Measurements from ENCODE around the gene CAMK1G. TPM values are rescaled to one million over a fixed set of nuclear protein-coding genes. Genes with fewer than 3 reads are reported as not detected.

CAMK1G gene
- total RNA-seq, 2 donors from 2014 or later: 0.55 to 2.1 TPM

- no peak overlapping the region for H3K27ac Mint-ChIP-seq
- TF ChIP-seq CTCF (conservative IDR thresholded peaks at IDR 0.05): no peak
Measured at GRCh38 chr1:209547626-209548025, 35.9 kb upstream of the CAMK1G start.

GRCh38 chr1:209549443-209550205 lies 33.9 kb upstream of the CAMK1G start:
- peak overlapping the region; percentile 5 for H3K4me3 Mint-ChIP-seq
- Histone ChIP-seq H3K4me3 (ENCODE audit: low read length) (no peak overlapping the region), H3K9ac (ENCODE audit: extremely low read depth, low read length, poor library complexity, severe bottlenecking) (no peak overlapping the region), H3K9me3 (ENCODE audit: control insufficient read depth, low read length) (no peaks in the 10 kb centered on the region), H3K27ac (ENCODE audit: low read depth, low read length) (no peak overlapping the region), H3K27me3 (ENCODE audit: control insufficient read depth, insufficient read depth, low read length, poor library complexity, severe bottlenecking) (no peaks in the 10 kb centered on the region), H3K4me1 (ENCODE audit: control insufficient read depth, insufficient read depth, low read length) (no peaks in the 10 kb centered on the region), H3K36me3 (ENCODE audit: control insufficient read depth, insufficient read depth, low read length) (no peaks in the 10 kb centered on the region)
- 37 to 40% methylated on average over 4 to 6 of the region's 6 CpGs for WGBS, 2 experiments (ENCODE audit: insufficient coverage in 1 of 2, insufficient read length in 1 of 2)
- H3K27me3 Mint-ChIP-seq (ENCODE audit: insufficient read depth): no peaks in the 10 kb centered on the region
- TF ChIP-seq CTCF (conservative IDR thresholded peaks at IDR 0.05): peak; percentile 92
- no peak overlapping the region for H3K27ac Mint-ChIP-seq
- H3K9me3 Mint-ChIP-seq: no peaks in the 10 kb centered on the region
- H3K36me3 Mint-ChIP-seq (ENCODE audit: low read depth): no peaks in the 10 kb centered on the region
- DNase-seq: peak; percentile 80
- peaks cover 28% of the 10 kb centered on the region for H3K4me1 Mint-ChIP-seq

More at GRCh38 chr1:209547626-209548025, 35.9 kb upstream of the CAMK1G start:
- no peaks in the 10 kb centered on the region for H3K27me3 Mint-ChIP-seq (ENCODE audit: insufficient read depth)
- WGBS, 2 experiments (ENCODE audit: insufficient coverage in 1 of 2, insufficient read length in 1 of 2): 70 to 94% methylated on average over 2 to 3 of the region's 3 CpGs
- Histone ChIP-seq H3K27ac (ENCODE audit: low read depth, low read length) (no peak overlapping the region), H3K36me3 (ENCODE audit: control insufficient read depth, insufficient read depth, low read length) (no peaks in the 10 kb centered on the region), H3K27me3 (ENCODE audit: control insufficient read depth, insufficient read depth, low read length, poor library complexity, severe bottlenecking) (no peaks in the 10 kb centered on the region), H3K9me3 (ENCODE audit: control insufficient read depth, low read length) (no peaks in the 10 kb centered on the region), H3K4me3 (ENCODE audit: low read length) (no peak overlapping the region), H3K4me1 (ENCODE audit: control insufficient read depth, insufficient read depth, low read length) (no peaks in the 10 kb centered on the region), H3K9ac (ENCODE audit: extremely low read depth, low read length, poor library complexity, severe bottlenecking) (no peak overlapping the region)
- DNase-seq: peak; percentile 21
- peaks cover 28% of the 10 kb centered on the region for H3K4me1 Mint-ChIP-seq
- no peaks in the 10 kb centered on the region for H3K9me3 Mint-ChIP-seq
- no peaks in the 10 kb centered on the region for H3K36me3 Mint-ChIP-seq (ENCODE audit: low read depth)
- no peak overlapping the region for H3K4me3 Mint-ChIP-seq

- H3K36me3 ChIP-seq (ENCODE audit: control insufficient read depth, insufficient read depth, low read length): no peaks in the 10 kb centered on the region
- H3K27me3 ChIP-seq (ENCODE audit: control insufficient read depth, insufficient read depth, low read length, poor library complexity, severe bottlenecking): no peaks in the 10 kb centered on the region
- no peaks in the 10 kb centered on the region for H3K4me1 ChIP-seq (ENCODE audit: control insufficient read depth, insufficient read depth, low read length)
- Mint-ChIP-seq H3K36me3 (ENCODE audit: low read depth) (no peaks in the 10 kb centered on the region), H3K4me3 (no peak overlapping the region), H3K9me3 (no peaks in the 10 kb centered on the region), H3K27me3 (ENCODE audit: insufficient read depth) (no peaks in the 10 kb centered on the region), H3K4me1 (peaks cover 22% of the 10 kb centered on the region), H3K27ac (no peak overlapping the region)
- 85 to 92% methylated on average over 1 to 2 of the region's 2 CpGs for WGBS, 2 experiments (ENCODE audit: insufficient coverage in 1 of 2, insufficient read length in 1 of 2)
- H3K9me3 ChIP-seq (ENCODE audit: control insufficient read depth, low read length): no peaks in the 10 kb centered on the region
- no peak overlapping the region for H3K9ac ChIP-seq (ENCODE audit: extremely low read depth, low read length, poor library complexity, severe bottlenecking)
- no peak for DNase-seq
- H3K27ac ChIP-seq (ENCODE audit: low read depth, low read length): no peak overlapping the region
- no peak for TF ChIP-seq CTCF (conservative IDR thresholded peaks at IDR 0.05)
- H3K4me3 ChIP-seq (ENCODE audit: low read length): no peak overlapping the region
Measured at GRCh38 chr1:209550519-209550918, 33.0 kb upstream of the CAMK1G start.
